Hepatocyte (in vitro differentiated cells): ENCODE results near the gene SH3GL2.

Experiments
- CTCF ChIP-seq: fragments of 200-600 bp; sonication (generic); IDR thresholded peaks from 2 replicates; pipeline ENCODE4 v1.5.1; 2016; ENCODE audit warnings: antibody characterized with exemption, mild to moderate bottlenecking; ENCODE audit not compliant: poor library complexity
- EZH2 ChIP-seq: fragments of 200-600 bp; sonication (generic); IDR thresholded peaks from 2 replicates; pipeline ENCODE4 v1.6.1; 2016; ENCODE audit warnings: antibody characterized with exemption, mild to moderate bottlenecking, borderline replicate concordance

GRCh38 chr9:17739022-17739421, 160.2 kb downstream of the SH3GL2 start:
- TF ChIP-seq CTCF (no peak), EZH2 (no peak)
